Stimulated activated CD4-positive, alpha-beta T cell treated with anti-CD3 and anti-CD28 coated beads, TNF-alpha, amount 100 ng/mL, for 1 hour (primary cell): ENCODE measurements around the gene GRIN2A.

Experiments used
- DNase-seq, 3 donors: peaks; one replicate each; pipeline ENCODE4 v3.0.0-alpha.2; 2020; ENCODE audit warnings: low read depth in 3 of 3, low spot score in 1 of 3

Gene GRIN2A

DNA sequence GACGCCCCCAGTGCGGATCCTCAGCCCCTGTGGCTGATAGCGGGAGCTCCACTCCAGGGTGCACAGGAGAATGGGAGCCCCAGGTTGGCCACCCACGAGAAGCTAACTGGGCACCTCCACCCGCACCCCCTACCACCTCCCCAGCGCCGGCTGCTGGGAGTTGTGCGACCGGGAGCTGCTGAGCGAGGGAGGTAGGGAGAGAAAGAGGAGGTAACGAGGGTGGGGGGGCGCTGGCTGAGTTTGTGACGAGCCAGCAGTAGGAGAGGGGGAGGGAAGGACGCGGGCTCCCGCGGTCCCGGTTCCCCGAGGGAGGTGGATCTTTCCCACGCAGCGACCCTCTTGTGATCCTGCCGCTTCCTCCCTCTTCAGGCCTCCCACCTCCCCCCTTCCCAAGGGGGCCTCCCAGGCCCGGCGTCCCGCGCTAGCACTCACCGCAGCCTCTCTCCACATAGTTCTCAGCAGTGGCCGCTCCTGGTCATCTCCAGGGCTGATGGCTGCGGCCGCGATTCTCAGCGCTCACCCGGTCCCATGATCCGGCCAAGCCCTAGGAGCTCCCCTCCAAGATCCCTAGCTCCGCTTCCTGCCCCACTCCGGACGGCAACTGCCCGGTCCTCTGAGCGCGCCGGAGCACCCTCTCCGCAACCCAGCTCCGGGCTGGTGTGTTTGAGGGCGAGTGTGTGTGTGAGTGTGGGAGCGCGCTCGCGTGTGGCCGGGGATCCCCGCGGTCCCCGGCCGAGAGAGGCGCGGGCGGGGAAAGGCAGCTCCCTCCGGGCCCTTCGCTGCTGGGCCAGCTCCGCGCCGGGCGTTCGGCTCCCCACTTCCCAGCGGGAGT is at the start of gene GRIN2A:
GRIN2A (minus strand) TSS at position 207 of the 832 bp plus-strand sequence. CDS start 2,017 bp downstream, outside the sequence.
- DNase-seq, result no peak

DNA sequence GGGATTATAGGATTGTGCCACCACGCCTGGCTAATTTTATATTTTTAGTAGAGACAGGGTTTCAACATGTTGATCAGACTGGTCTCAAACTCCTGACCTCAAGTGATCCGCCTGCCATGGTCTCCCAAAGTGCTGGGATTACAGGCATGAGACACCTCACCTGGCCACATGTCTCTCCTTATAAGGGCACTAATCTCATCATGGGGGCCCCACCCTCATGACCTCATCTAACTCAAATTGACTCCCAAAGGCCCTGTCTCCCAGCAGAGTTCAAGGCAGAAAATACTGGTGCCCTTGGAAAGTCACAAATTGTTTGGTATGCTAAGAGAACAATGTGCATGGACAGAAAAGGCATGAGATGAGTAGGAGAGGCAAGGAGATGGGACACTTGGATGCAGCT is 49.3 kb upstream of the GRIN2A start:
- no peak for DNase-seq

DNA sequence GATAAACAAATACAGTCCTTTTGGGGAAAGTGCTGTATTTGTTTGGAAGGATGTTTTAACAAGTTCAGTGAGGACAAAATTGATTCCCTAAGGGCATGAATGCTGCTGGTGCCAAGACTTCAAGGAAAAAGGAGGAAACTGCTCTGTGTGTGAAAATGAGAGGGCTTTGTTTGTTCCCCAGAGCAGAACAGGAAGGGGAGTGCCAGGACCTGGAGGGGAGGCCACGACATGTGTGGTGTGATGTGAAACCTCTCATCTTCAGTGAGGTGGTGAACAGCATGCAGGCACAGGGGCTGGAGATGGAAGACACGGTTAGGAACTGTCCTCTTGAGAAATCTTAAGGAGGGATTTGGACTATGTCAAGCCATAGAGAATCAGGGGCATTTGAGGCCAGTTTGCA is 46.6 kb upstream of the GRIN2A start:
- no peak for DNase-seq

DNA sequence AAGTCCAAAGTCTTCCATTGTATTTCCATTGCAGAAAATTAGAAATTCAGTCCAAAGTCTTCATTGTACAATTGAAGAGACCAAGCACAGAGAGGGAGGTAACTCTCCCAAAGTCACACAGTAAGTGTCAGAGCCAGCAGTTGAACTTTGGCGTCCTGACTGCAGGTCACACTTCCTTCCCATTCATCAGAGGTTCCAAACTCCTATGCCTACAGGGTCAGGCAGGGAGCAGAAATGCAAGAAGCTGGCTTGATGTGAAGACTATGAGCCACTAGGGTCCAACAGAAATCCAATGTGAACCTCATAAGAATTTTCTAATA is 44.7 kb upstream of the GRIN2A start:
- DNase-seq, result no peak

DNA sequence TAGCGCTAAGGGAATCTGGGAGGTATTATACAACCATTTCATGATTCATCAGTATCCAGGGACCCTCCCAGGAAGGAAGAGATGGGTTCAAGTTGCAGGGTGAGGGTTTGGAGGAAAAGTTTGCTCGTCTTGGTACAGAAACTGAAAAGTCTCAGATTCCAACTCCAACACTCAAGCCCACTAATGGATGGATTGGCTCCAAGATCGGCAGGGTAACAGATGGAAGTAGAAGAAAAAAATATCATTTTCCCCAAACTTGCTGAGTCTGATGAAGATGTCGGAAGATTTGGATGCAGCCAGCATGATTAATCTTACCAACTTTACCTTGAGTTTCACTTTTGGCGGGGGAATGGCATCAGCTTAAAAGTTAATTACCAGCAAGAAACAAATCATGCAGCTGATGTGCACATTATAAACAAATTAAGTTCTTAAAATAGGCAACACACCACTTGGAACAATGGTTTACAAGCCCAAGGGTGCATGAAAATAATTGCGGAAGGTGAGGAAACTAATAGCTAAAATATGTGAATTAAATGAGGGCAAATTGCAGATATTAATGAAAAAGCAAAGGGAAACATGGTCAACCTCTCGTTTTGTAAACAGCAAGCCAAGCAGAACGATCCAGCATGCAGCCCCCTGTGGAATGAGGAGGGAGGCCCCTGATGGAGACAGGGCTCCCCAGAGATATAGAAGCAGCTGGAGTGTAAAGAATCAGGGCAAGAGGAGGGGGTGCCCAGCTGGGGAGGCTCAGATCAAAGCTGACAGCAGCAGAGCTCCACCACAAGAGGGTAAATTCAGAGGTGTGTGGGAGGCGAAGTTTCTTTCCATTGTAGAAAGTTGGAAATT is 44.1 kb upstream of the GRIN2A start:
- no peak for DNase-seq

DNA sequence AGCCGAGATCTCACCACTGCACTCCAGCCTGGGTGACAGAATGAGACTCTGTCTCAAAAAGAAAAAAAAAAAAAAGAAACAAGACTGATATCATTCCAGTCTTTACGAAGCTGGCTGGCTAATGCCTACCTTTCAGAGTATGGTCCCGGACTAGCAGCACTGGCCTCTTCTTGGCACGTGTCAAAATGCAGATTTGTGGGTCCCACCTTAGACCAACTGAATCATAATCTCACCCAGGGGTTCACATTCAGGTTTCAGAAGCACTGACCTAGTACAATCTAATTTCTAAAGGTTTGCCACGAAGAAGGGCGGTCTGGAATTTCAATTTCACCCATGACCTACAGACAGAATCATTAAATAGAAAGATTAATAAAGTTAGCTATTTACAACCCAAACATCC is 43.4 kb upstream of the GRIN2A start:
- DNase-seq, result no peak

DNA sequence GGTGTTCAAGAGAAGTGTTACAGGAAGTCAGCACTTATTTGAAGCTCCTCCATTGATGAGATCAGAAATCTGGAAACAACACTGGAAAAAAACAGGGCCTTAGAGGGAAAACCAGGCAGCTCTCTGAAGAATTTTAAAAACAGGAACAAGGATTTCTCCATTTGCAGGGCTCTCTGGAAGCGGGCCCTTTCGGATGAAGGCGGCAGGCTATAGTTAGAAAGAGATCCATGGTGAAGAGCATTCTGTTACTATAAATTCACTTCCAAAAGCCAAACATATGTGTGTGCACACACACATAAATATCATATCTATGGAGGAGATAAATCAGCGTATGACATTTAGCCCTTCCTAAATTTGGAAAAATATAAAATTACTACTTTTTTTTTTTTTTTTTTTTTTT is 42.6 kb upstream of the GRIN2A start:
- DNase-seq, result no peak

DNA sequence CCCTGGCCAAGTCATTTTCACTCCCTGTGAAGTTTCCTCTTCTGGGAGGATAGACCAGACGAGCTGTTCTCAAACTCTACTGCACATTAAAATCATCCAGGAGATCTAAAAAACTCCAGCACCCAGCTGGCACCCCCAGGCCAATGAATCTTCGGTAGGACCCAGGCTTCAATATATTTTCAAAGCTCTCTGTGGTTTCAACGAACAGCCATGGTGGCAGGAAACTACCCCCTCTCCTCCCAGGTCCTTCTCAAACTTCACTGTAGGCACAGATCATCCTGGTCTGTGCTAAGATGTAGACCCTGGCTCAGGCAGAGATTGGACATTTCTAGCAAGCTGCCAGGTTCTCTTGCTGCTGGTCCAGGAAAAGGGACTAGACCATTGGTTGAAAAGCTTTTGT is 38.7 kb upstream of the GRIN2A start:
- no peak for DNase-seq

DNA sequence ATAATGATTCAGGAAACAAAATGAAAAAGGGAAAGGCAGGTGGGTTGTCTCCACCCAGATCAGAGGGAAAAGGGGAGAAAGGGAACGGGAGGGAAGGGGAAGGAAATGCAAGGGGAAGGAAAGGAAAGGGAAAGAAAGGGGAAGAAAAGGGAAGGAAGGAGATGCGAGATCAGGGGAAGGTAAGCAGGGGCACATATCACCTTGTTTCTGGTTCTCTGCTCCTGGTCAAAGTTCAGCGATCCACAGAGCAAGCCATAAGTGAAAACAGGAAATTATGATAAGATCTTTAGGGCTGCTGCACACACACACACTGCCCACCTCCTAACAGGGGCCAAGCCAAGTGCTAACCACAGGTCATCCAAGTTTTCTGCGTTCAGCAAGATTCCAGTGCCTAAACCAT is 37.5 kb upstream of the GRIN2A start:
- no peak for DNase-seq

DNA sequence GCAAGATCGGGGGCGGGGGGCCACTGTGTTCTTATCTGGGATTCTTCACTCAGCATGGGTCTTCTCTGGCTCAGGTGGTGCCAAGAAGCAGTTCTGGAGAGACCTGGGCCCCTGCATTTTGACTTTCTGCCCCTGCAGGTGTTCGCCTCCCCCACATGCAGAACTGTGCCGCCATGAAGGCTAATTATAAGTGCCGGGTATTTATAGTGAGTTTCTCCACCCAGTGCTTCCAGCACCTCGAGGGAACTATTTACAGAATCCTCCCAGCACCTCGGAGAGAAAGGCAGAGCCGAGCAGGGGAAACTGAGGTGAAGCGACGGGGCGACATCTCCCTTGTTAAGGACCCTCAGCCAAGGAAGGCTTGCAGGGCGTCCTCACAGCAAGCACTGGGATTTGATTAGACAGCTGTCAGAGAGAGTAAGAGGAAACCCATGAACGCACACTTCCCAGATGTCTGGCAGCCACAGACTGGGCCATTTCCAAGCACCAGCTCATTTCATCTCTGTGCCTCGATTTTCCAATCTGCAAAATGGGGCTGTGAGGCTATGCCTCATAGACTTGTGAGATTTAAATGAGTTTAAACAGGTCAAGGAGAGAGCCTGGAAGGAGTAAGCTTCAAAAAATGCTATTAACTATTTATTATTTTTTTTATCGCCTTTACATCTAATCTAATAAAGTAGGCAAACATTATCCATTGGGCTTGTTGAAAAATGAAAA is 36.4 kb upstream of the GRIN2A start:
- DNase-seq, result no peak

DNA sequence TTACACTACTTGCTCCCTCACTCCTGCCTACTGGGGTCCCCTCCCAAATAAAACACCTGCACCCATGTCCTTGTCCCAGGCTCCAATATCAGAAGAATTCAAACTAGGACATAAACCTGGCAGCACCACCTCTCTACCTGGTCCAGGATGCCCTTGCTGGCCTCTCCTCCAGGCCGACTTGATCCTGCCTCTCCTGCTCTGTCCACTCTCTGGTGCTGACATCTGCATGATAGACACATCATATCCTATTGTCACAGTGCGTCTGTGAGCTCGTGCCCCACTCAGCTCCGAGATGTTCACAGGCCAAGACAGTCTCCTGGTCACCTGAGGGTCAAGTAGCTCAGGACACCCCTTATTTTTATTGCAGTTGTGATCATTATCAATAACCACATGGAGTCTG is 31.5 kb upstream of the GRIN2A start:
- no peak for DNase-seq

DNA sequence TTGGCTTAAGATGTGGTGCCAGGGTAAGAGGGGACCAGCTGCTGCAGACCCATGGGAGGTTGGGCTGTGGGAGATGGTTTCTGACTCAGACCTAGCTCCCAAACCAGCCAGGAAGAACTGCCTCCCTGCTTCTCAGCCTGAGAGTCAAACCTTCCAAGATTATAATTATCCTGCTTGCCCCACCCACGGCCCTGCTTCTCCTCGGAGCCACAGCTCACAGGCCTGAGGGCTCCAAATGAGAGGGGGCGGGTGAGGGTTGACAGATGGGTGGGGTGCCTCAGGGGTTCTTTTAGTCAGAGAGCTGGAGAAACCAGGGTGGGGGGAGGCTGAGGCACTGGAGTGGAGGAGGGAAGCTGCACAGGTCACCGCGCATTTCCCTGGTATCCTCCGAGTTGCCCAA is 28.7 kb upstream of the GRIN2A start:
- no peak for DNase-seq

DNA sequence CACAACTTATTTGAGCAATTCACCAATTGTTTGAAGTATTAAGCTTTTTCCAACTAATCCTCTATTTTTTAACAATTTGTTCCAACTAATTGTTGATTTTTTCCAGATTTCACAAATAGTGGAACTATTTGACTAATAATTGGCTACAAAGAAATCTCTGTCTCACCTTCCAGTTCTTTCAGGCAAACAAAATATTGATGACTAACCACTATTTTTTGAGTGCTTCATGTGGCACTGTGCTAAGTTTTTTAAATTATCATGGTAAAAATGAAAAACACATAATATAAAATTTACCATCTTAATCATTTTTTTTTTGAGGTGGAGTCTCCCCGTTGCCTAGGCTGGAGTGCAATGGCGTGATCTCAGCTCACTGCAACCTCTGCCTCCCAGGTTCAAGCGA is 24.6 kb upstream of the GRIN2A start:
- DNase-seq, result no peak

DNA sequence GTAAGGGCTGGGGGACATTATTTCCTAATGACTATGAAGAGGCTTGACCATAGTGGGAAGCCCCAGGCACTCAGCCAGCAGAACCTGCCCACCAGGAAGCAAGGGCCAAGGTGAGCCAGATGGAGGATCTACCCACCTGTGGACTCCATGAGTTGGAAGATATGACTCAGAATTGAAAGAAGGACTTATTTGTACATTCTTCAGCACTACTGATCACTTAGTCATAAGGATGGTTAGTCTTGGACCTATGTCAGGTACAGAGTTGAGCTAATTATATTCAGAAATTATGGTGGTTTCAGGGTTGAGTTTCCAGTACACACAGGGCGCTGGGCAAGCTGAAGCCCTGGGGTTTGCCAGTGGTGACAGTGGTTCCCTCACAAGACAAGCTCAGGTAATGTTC is 24.0 kb upstream of the GRIN2A start:
- DNase-seq, result no peak

DNA sequence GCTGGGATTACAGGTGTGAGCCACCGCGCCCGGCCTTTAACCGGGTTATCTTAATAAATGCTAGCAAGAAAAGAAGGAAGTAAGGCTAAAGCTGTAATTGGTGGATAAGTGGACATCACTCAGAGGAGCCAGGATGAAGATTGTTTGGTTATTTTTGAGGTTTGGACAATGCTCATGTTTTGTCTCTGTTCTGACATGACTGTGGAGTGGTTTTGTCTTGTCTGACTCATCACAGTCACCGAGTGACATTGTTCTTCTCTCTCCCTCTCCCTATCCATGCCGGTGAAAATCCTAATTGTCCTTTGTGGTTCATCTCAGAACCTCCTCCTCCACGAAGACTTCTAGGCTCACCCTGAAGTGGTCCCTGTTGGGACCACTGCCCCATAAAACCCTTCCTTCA is 23.5 kb upstream of the GRIN2A start:
- DNase-seq, result no peak

DNA sequence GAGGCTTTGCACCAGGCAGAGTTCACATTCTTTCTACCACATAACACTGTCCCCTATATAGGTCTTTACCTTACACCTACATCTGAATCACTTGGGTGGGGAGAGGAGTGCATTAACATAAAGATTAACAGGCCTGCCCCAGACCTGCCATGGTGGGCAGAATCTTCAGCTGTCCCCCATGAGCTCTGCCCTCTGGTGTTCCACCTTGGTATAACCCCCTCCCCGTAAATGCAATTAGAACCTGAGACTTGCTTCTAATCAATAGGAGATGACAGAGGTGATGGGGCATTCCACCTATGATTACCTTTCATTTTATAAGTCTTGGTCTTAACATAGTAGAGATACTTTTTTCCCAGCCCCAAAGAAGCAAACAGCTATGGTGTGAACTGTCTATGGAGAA is 20.4 kb upstream of the GRIN2A start:
- no peak for DNase-seq

DNA sequence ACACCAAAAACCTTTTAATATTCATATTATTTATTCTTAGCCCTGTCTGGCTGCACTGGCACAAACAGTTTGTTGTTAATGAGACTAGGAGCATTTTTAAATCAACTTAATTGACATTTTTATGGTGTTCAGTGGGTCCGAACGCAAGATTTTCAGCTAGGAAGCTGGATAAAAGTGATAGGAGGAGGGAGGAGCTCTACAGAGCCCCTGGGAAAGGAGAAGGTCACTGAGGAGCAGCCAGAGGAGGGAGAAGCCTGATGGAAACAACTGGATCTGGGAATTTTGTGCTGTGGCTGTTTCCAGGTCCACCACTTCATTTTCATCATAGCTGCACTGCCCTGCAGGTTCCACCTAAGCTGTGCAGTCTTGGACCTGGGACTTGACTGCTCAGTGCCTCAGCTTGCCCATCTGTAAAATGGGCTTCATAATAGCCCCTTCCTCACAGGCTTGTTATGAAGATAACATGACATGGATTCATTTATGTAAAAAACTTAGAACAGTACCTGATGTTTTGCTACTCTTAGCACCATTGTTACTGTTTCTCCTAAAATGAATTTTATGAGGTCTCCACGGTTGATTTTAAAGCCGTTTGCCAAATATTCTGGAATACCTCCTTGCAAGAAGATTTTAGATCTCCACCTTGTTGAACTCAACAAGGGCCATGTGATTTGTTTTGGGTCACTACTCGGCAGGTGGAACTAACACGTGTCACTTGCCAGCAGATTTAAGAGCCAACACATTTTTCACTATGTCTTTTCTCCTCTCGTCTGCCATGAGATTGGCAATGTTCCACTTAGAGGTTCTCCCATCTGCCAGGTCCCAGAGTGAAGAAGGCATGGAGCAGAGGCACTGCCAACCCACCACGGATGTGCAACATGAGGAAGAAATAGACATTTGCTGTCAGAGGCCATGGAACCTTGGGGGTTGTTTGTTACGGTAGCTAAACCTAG is 18.7 kb upstream of the GRIN2A start:
- no peak for DNase-seq

DNA sequence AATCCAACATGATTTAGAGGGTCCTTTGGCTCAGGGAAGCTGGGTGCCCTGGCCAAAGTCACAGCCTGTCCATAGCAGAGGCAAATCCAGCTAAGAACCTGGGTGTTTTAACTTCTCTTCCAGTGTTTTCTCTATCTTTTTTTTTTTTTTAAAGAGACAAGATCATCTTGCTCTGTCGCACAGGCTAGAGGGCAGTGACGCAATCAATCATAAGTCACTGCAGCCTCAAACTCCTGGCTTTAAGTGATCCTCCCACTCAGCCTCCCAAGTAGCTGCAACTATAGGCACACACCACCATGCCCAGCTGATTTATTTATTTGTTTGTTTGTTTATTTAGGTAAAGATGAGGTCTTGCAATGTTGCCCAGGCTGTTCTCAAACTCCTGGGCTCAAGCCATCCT is 14.8 kb upstream of the GRIN2A start:
- DNase-seq, result no peak

DNA sequence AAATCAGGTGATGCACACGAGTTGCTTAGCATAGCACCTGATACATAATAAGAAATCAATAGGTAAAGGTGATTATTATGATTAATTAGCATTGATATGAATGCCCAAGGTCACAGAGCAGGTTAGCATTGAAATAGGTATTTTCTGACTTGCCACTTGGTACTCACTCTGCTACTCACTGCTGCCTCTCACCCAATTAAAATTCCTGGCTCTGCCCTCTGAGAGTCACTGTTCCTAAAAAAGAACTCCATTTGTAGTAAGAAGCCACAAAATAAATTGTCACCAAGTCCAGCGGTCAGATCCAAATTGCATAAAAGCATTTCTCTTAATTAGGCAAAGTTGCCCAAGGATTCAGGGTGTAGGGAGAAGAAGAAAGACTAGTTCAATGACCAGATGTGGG is 8.9 kb upstream of the GRIN2A start:
- no peak for DNase-seq

DNA sequence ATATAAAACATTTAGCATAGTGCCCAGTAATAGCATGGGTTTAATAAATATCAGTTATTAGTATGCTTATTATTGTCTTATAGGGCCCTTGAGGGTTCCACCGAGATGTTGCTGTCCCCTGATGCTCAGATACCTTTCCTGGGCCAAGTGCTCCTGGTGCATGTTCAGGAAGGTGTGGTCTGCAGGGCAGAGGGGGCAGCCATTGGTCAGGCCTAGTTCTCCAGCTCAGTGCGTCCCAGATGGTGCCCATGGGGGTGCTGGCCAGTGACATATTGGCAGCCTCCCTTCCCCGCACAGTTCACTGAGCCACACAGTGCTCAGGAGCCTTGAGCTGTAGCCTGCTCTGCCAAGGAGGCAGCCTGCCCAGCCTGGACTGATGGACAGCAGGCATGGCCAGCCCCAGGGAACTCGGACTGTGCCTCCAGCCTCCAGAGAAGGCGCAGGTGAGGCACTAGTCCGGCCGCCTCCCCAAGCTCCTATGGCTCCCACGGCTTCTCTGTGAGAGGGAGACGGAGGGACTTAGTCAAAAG is 7.7 kb upstream of the GRIN2A start:
- DNase-seq, result no peak

DNA sequence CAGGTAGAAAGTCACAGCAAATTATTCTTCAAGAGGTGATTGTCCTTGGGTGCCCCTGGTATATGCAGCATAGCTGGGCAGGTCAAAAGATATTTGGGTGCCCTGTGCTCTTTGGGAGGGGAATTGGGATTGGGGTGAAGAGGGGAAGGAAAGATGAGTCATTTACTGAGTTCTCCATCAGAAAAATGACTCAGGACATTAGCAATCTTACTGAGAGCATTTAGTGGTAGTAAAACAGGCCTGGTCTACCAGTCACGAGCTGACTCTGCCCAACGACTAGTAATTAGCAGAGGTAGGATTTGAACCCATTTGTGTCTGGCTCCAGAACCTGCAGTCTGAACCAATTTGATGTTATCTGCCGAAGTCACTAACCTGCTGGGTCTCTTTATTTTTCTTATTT is 6.0 kb upstream of the GRIN2A start:
- DNase-seq, result no peak
